Measurements from ENCODE around the gene IGFN1.

DNA sequence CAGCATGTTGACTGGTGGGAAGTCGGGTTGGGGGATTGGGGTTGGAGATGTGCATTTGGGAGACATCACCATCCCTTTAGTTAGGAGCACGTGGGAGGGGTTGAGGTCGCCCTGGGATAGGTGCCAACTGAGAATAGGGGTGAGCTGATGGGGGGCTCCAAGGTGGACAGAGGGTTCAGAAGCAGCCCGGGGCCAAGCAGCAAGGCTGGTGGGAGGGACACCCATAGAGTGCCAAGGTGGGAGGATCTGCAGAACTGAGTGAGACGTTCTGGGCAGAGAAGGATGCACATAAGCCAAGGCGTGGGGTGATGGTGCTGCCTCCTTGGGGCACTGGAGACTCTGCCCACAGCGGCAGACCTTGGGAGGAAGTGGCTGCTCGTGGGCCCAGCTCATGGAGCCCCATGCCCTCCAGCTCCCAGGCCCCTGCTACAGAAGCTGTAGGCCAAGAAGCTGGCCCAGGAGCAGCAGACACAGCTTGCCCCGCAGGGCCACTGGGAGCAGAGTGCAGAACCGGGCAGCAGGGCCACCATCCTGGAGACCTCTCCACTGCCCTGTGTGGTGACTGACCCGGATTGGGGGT is 61.3 kb downstream of the IGFN1 start:
- TF ChIP-seq, protein P1, sequence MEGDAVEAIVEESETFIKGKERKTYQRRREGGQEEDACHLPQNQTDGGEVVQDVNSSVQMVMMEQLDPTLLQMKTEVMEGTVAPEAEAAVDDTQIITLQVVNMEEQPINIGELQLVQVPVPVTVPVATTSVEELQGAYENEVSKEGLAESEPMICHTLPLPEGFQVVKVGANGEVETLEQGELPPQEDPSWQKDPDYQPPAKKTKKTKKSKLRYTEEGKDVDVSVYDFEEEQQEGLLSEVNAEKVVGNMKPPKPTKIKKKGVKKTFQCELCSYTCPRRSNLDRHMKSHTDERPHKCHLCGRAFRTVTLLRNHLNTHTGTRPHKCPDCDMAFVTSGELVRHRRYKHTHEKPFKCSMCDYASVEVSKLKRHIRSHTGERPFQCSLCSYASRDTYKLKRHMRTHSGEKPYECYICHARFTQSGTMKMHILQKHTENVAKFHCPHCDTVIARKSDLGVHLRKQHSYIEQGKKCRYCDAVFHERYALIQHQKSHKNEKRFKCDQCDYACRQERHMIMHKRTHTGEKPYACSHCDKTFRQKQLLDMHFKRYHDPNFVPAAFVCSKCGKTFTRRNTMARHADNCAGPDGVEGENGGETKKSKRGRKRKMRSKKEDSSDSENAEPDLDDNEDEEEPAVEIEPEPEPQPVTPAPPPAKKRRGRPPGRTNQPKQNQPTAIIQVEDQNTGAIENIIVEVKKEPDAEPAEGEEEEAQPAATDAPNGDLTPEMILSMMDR (IDR thresholded peaks at IDR 0.05 in 2 of 3, conservative IDR thresholded peaks at IDR 0.05 in 1 of 3; ENCODE audit: control insufficient read depth in 2 of 3, extremely low read depth in 1 of 3, insufficient read depth in 1 of 3, low read depth in 3 of 3, low read length in 3 of 3), result no peak
- TF ChIP-seq RBBP5 (conservative IDR thresholded peaks at IDR 0.05) (no peak), EP300 (IDR thresholded peaks at IDR 0.05; ENCODE audit: borderline replicate concordance in 1 of 2, control insufficient read depth in 1 of 2, low read depth in 2 of 2, low read length in 2 of 2) (no peak), POLR2A (IDR thresholded peaks at IDR 0.05; ENCODE audit: low read depth, low read length) (no peak), EZH2 (IDR thresholded peaks at IDR 0.05; ENCODE audit: borderline replicate concordance, control insufficient read depth, low read depth, low read length) (no peak), ZSCAN29 (IDR thresholded peaks at IDR 0.05) (no peak), TAF1 (IDR thresholded peaks at IDR 0.05; ENCODE audit: borderline replicate concordance, low read depth, low read length) (no peak), MYC (IDR thresholded peaks at IDR 0.05; ENCODE audit: insufficient read depth, insufficient read length, insufficient replicate concordance, low read length, severe bottlenecking) (no peak), JUNB (IDR thresholded peaks at IDR 0.05) (no peak)
- TF ChIP-seq, protein P2, sequence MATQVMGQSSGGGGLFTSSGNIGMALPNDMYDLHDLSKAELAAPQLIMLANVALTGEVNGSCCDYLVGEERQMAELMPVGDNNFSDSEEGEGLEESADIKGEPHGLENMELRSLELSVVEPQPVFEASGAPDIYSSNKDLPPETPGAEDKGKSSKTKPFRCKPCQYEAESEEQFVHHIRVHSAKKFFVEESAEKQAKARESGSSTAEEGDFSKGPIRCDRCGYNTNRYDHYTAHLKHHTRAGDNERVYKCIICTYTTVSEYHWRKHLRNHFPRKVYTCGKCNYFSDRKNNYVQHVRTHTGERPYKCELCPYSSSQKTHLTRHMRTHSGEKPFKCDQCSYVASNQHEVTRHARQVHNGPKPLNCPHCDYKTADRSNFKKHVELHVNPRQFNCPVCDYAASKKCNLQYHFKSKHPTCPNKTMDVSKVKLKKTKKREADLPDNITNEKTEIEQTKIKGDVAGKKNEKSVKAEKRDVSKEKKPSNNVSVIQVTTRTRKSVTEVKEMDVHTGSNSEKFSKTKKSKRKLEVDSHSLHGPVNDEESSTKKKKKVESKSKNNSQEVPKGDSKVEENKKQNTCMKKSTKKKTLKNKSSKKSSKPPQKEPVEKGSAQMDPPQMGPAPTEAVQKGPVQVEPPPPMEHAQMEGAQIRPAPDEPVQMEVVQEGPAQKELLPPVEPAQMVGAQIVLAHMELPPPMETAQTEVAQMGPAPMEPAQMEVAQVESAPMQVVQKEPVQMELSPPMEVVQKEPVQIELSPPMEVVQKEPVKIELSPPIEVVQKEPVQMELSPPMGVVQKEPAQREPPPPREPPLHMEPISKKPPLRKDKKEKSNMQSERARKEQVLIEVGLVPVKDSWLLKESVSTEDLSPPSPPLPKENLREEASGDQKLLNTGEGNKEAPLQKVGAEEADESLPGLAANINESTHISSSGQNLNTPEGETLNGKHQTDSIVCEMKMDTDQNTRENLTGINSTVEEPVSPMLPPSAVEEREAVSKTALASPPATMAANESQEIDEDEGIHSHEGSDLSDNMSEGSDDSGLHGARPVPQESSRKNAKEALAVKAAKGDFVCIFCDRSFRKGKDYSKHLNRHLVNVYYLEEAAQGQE (IDR thresholded peaks at IDR 0.05; ENCODE audit: low read depth, low read length), result no peak
- TF ChIP-seq, protein P3, sequence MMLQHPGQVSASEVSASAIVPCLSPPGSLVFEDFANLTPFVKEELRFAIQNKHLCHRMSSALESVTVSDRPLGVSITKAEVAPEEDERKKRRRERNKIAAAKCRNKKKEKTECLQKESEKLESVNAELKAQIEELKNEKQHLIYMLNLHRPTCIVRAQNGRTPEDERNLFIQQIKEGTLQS (IDR thresholded peaks at IDR 0.05; ENCODE audit: borderline replicate concordance, extremely low read depth, low read depth, low read length), result no peak

Measured in GM12878 (cell line).